Measurements from ENCODE around the gene SLC31A1.
"Not testable (repeated sequence)": the region's sequence is repeated elsewhere in the genome, so short reads cannot be mapped to it uniquely, and the experiment has no call there.

Gene SLC31A1

GRCh38 chr9:113261917-113262671 is 40.8 kb downstream of the SLC31A1 start:
- no peak for DNase-seq (ENCODE audit: low read depth in 2 of 2)

- no peak for DNase-seq (ENCODE audit: low read depth in 2 of 2)
Observed at GRCh38 chr9:113266174-113266573, 44.8 kb downstream of the SLC31A1 start.

- DNase-seq (ENCODE audit: low read depth in 2 of 2) = no peak
Observed at GRCh38 chr9:113267911-113268566, 46.7 kb downstream of the SLC31A1 start.

GRCh38 chr9:113269355-113269754 is 48.0 kb downstream of the SLC31A1 start:
- no peak for DNase-seq (ENCODE audit: low read depth in 2 of 2)

GRCh38 chr9:113269871-113270270 is 48.5 kb downstream of the SLC31A1 start:
- DNase-seq (ENCODE audit: low read depth in 2 of 2) = no peak

GRCh38 chr9:113274474-113275156 is 53.3 kb downstream of the SLC31A1 start:
- DNase-seq (ENCODE audit: low read depth in 2 of 2) = no peak

GRCh38 chr9:113275157-113276131 is 54.1 kb downstream of the SLC31A1 start, which contains the start of the genes CDC26 and PRPF4:
Gene CDC26 (minus strand): TSS chr9:113275572. CDS start chr9:113272507, 3,065 bp downstream.
Gene PRPF4 (plus strand): TSS chr9:113275658. CDS start chr9:113275744, 86 bp downstream.
- DNase-seq (ENCODE audit: low read depth in 2 of 2) = peak; percentile 95 to 97

GRCh38 chr9:113278840-113279239 is 57.5 kb downstream of the SLC31A1 start:
- no peak for DNase-seq (ENCODE audit: low read depth in 2 of 2)

GRCh38 chr9:113281356-113281755 is 60.0 kb downstream of the SLC31A1 start:
- DNase-seq (ENCODE audit: low read depth in 2 of 2) = no peak

- no peak for DNase-seq (ENCODE audit: low read depth in 2 of 2)
Observed at GRCh38 chr9:113289091-113289490, 67.7 kb downstream of the SLC31A1 start.

- DNase-seq (ENCODE audit: low read depth in 2 of 2) = no peak
Observed at GRCh38 chr9:113290052-113290607, 68.8 kb downstream of the SLC31A1 start.

GRCh38 chr9:113293285-113293878 is 72.0 kb downstream of the SLC31A1 start:
- peak; percentile 51 to 57 for DNase-seq (ENCODE audit: low read depth in 2 of 2)

- DNase-seq (ENCODE audit: low read depth in 2 of 2) = not testable (repeated sequence)
Observed at GRCh38 chr9:113296247-113296646, 74.9 kb downstream of the SLC31A1 start.

GRCh38 chr9:113296796-113297558 is 75.6 kb downstream of the SLC31A1 start:
- DNase-seq (ENCODE audit: low read depth in 2 of 2) = no peak

GRCh38 chr9:113298311-113298710 is 77.0 kb downstream of the SLC31A1 start:
- DNase-seq (ENCODE audit: low read depth in 2 of 2) = no peak

GRCh38 chr9:113298924-113299770 is 77.8 kb downstream of the SLC31A1 start:
- no peak for DNase-seq (ENCODE audit: low read depth in 2 of 2)

- DNase-seq (ENCODE audit: low read depth in 2 of 2) = no peak
Observed at GRCh38 chr9:113299800-113300292, 78.5 kb downstream of the SLC31A1 start.

- no peak for DNase-seq (ENCODE audit: low read depth in 2 of 2)
Observed at GRCh38 chr9:113301548-113301947, 80.2 kb downstream of the SLC31A1 start.
